Stimulated activated CD4-positive, alpha-beta T cell treated with anti-CD3 and anti-CD28 coated beads, Interleukin-4, amount 100 ng/mL, for 1 hour (primary cell): ENCODE results near the gene PLEKHA5.

ENCODE experiments used
- DNase-seq: peaks from one replicate; pipeline ENCODE4 v3.0.0-alpha.2; 2020

Gene PLEKHA5

GRCh38 chr12:19130224-19131024, 891 bp downstream of the PLEKHA5 start:
- peak; percentile 2 for DNase-seq

GRCh38 chr12:19131025-19131444, 1.5 kb downstream of the PLEKHA5 start:
- DNase-seq, result no peak

- DNase-seq, result no peak
Observed at GRCh38 chr12:19138551-19138950, 9.0 kb downstream of the PLEKHA5 start.

- DNase-seq, result no peak
Observed at GRCh38 chr12:19138956-19139355, 9.4 kb downstream of the PLEKHA5 start.

- no peak for DNase-seq
Observed at GRCh38 chr12:19139615-19140194, 10.2 kb downstream of the PLEKHA5 start.

GRCh38 chr12:19140381-19141236, 11.1 kb downstream of the PLEKHA5 start:
- no peak for DNase-seq

- no peak for DNase-seq
Observed at GRCh38 chr12:19142499-19142898, 13.0 kb downstream of the PLEKHA5 start.

GRCh38 chr12:19144287-19144686, 14.8 kb downstream of the PLEKHA5 start:
- no peak for DNase-seq

GRCh38 chr12:19144985-19145384, 15.5 kb downstream of the PLEKHA5 start:
- no peak for DNase-seq

- no peak for DNase-seq
Observed at GRCh38 chr12:19148860-19149259, 19.3 kb downstream of the PLEKHA5 start.

- DNase-seq, result no peak
Observed at GRCh38 chr12:19150273-19150900, 20.9 kb downstream of the PLEKHA5 start.

- no peak for DNase-seq
Observed at GRCh38 chr12:19151298-19151697, 21.8 kb downstream of the PLEKHA5 start.

- DNase-seq, result no peak
Observed at GRCh38 chr12:19153396-19153795, 23.9 kb downstream of the PLEKHA5 start.

GRCh38 chr12:19154686-19155085, 25.2 kb downstream of the PLEKHA5 start:
- no peak for DNase-seq

GRCh38 chr12:19155981-19156734, 26.6 kb downstream of the PLEKHA5 start:
- DNase-seq, result no peak

GRCh38 chr12:19158923-19159322, 29.4 kb downstream of the PLEKHA5 start:
- no peak for DNase-seq

GRCh38 chr12:19161216-19161615, 31.7 kb downstream of the PLEKHA5 start:
- no peak for DNase-seq

- DNase-seq, result no peak
Observed at GRCh38 chr12:19165451-19165850, 35.9 kb downstream of the PLEKHA5 start.

GRCh38 chr12:19166387-19166786, 36.9 kb downstream of the PLEKHA5 start:
- no peak for DNase-seq

- no peak for DNase-seq
Observed at GRCh38 chr12:19166956-19167355, 37.4 kb downstream of the PLEKHA5 start.

- no peak for DNase-seq
Observed at GRCh38 chr12:19167708-19168107, 38.2 kb downstream of the PLEKHA5 start.

GRCh38 chr12:19168644-19169043, 39.1 kb downstream of the PLEKHA5 start:
- no peak for DNase-seq
